ENCODE measurements around the gene DTL.
"Not testable (repeated sequence)": the region's sequence is repeated elsewhere in the genome, so short reads cannot be mapped to it uniquely, and the experiment has no call there.

DTL gene

GRCh38 chr1:212035123-212035834 lies at the start of gene DTL, which contains the start of gene INTS7:
Gene DTL, plus strand, starts transcription at chr1:212035748. Its CDS starts 143 bp downstream, at chr1:212035891.
Gene INTS7, minus strand, starts transcription at chr1:212035557. Its CDS starts 120 bp downstream, at chr1:212035437.
- DNase-seq (ENCODE audit: low spot score), result peak; percentile 83

DNA sequence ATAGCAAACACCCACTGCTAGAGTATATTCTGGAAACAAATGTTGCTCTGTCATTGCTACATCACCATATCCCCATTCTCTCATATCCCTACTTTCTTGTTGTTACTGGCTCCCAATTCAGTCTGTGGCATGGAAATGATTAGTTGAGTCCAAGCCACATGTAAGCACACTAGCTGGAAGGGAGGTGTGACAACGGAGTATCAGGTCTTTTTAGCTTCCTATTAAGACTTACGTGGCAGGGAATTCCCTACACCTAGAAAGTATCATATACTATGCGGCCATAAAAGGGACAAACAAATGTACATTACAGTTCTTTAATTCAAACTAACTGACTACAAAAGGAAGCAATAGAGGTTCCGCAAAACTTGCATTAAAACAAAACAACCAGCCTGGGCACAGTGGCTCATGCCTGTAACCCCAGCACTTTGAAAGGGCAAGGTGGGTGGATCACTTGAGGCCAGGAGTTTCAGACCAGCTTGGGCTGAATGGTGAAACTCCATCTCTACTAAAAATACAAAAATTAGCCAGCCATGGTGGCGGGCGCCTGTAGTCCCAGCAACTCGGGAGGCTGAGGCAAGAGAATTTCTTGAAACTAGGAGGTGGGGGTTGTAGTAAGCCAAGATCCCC lies 48.8 kb upstream of the DTL start:
- DNase-seq (ENCODE audit: low spot score), result no peak

- no peak for DNase-seq (ENCODE audit: low spot score)
Observed at GRCh38 chr1:211991695-211992094, 43.9 kb upstream of the DTL start.

- DNase-seq (ENCODE audit: low spot score), result not testable (repeated sequence)
Observed at GRCh38 chr1:211997426-211997825, 38.1 kb upstream of the DTL start.

- no peak for DNase-seq (ENCODE audit: low spot score)
Observed at GRCh38 chr1:212002536-212002935, 33.0 kb upstream of the DTL start.

DNA sequence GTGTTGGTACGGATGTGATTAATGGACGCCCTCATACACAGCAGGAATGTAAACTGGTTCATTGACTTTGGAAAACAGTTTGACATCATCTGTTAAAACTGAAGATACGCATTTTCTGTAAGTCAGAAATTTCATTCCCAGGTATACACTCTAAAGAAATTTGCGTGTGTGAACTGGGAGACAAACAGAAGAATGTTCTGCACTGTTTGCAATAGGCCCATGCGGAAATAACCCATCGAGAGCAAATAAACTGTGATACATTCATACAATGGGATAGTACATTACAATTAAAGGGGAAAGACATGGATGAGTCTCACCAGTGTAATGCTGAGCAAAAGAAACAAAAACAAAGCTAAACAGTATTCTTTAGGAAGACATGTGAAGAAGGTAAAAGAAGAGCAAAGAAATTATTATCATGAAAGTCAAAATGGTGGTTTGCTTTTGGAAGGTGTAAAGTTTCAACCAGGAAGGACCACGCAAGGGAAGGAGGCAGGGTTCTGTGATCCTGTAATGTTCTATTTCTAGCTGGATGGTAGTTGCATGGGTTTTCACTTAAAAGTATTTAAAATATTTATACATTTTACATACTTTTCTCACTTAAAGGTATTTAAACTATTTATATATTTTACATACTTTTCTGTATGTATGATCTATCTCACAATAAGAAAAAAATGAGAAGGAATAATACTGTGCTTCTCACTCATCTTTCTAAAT lies 30.5 kb upstream of the DTL start:
- no peak for DNase-seq (ENCODE audit: low spot score)

DNA sequence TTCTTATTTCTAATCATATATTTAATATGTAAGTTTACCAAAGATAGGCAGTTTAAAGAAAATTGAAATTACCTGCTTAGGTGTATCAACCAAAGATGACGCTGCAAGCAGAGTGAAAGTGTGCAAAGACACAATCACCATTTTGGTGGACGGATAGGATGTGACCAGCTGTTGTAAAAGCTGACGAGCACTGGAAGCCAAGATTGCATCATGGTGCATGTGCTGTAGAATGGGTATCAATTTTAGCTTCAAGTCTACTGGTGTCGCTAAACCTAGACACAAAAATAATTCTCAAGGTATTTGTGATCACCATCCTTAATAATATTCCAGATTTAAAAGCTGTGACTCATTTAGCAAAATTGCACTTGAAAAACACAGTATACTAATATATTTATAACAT lies 28.4 kb upstream of the DTL start:
- DNase-seq (ENCODE audit: low spot score), result no peak

GRCh38 chr1:212007886-212008285 lies 27.7 kb upstream of the DTL start:
- DNase-seq (ENCODE audit: low spot score), result no peak

GRCh38 chr1:212009561-212009960 lies 26.0 kb upstream of the DTL start:
- no peak for DNase-seq (ENCODE audit: low spot score)

- DNase-seq (ENCODE audit: low spot score), result no peak
Observed at GRCh38 chr1:212010004-212010403, 25.5 kb upstream of the DTL start.

DNA sequence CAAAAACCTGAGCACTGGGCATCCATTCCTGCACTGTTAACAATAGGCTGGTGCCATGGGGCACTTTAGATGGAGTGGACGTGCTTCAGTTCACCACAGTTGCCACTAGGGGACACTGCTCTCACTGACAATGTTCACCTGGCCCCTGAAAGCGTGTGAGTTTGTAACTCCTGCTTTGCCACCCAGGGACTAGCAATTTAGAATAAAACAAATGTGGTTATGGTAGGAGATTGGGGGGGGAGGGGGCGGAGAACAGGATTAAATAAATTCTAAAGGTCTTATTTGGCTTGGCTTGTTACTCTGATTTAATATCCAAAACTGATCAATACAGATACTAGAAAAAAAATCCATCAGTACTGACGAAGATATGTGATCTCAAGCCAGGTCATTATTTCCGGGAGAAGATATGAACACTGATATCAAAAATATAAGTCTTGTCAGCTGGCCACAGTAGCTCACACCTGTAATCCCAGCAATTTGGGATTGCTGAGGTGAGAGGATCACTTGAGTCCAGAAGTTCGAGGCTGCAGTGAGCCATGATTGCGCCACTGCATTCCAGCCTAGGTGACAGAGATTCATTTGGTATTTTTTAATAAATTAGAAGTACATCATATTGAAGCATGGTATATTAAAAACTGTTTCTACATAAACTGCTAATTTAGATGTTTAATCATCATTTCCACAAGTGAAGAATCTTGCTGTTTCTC lies 23.4 kb upstream of the DTL start:
- peak; percentile 44 for DNase-seq (ENCODE audit: low spot score)

GRCh38 chr1:212013672-212014071 lies 21.9 kb upstream of the DTL start:
- no peak for DNase-seq (ENCODE audit: low spot score)

DNA sequence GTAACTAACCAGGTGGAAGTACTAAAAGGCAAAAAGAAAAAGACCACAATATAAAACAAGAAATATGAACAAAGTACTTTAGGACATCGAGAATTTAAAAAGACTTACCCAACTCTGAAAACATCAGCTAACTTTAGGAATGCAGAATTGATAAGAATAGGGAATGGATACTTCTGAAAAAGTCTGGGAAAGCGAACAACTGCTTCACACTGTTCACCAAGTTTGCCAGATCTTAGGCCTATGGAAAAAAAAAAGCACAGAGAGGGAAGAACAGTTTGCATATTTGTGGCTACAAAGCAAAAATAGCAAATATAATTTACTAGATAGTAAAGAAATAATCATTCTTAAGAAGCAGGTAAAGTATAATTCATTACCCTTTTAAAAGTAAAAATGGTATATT lies 14.6 kb upstream of the DTL start:
- DNase-seq (ENCODE audit: low spot score), result no peak

DNA sequence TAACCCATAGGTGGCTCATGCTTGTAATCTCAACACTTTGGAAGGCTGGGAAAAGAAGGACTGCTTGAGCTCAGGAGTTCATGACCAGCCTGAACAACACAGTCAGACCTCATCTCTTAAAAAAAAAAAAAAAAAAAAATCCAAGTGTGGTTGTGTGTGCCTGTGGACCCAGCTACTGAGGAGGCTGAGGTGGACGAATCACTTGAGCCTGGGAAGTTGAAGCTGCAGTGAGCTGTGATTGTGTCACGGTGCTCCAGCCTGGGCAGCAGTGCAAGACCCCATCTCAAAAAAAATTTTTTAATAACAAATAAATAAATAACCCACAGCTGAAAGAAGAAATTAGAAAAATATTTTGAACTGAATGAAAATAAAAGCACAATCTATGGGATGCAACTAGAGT lies 14.0 kb upstream of the DTL start:
- DNase-seq (ENCODE audit: low spot score), result no peak

GRCh38 chr1:212022908-212023307 lies 12.6 kb upstream of the DTL start:
- DNase-seq (ENCODE audit: low spot score), result not testable (repeated sequence)

DNA sequence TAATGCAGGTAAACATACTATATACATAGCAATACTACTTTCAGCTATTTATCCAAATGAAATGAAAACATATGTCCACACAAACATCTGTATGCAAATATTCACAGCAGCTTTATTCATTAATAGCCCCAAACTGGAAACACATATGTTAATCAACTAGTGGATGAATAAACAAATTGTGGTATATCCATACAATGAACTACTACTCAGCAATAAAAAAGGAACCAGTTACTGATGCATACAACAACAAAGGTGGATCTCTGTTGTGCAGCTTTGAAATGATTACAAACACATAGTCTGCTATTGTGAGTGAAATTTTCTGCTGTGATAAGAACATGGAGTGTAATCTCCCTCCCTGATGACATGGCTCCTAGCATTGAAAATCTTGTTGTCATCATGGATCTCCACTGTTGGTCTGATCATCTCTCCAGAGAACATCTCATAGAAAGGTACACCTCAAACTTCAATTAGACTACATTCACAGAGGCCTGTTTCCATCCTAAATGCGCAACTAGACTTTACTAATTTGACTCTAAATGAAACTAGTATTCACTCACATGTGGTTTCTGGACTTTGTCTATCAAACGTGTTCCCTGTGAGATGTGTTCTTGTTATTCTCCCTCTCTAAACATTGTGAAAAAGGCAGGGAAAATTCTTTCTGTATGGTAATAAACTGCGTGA lies 10.9 kb upstream of the DTL start:
- DNase-seq (ENCODE audit: low spot score), result no peak

DNA sequence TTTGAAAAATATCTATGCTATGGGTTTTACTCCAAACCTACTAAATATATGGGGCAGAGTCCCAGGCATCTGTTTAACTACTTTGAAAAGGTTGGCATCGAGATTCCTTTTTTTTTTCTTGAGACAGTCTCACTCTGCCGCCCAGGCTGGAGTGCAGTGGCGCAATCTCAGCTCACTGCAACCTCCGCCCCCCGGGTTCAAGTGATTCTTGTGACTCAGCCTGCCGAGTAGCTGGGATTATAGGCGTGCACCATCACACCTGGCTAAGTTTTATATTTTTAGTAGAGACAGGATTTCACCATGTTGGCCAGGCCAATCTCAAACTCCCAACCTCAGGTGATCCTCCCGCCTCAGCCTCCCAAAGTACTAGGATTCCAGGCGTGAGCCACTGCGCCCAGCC lies 7.8 kb upstream of the DTL start:
- not testable (repeated sequence) for DNase-seq (ENCODE audit: low spot score)

DNA sequence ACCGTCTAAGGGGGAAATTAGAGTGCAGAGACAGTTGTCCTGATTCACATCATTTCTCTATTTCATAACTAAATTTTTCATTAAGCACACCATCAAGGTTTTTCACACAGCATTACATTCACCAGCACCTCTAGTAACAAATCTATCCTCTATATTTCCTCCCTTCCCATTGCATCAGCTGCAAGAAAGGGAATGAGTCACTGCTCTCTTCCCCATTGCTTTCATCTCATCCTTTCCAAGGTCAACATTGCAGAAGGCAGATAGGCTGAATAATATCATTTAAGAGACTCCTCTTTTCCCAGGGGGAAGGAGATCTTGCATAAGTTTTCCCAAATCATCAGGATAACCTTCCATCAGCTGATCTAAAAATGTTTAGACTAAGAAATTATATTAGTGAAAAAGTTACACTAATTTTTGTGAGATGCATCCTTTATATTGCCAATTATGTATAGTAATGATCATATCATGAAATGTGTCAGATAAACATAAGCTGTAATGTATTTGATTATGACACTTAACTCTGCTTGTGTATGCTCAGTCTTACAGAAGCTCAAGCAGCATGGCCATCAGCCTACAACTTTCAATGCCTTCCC lies 4.5 kb upstream of the DTL start:
- no peak for DNase-seq (ENCODE audit: low spot score)

DNA sequence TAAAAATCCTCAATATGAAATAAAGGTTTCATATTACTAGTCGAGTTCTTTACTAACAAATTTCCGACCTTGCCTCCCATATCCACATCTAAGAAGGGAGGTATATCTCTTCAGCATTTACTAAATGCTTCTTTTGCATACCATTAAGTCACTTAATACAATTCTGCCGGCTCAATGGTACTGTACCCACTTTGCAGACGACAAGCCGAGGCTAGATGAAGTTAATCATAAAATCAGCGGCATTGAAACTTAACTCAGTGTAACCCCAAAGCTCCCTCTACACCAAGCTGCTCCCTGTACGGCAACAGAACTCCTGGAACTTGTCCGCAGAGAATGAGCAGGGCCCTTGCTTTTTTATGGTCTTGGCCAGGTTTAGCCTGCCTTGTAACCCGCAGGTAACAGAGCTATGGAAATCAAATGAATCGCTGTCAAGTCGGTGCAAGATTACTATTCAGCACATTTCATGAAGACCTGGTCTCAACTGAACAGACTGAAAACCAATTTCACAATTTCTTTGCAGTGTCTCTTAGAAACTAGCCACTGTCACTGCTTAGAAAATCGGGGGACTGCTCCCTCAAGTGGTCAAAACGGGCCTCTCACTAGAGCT lies 929 bp upstream of the DTL start:
- no peak for DNase-seq (ENCODE audit: low spot score)

DNA sequence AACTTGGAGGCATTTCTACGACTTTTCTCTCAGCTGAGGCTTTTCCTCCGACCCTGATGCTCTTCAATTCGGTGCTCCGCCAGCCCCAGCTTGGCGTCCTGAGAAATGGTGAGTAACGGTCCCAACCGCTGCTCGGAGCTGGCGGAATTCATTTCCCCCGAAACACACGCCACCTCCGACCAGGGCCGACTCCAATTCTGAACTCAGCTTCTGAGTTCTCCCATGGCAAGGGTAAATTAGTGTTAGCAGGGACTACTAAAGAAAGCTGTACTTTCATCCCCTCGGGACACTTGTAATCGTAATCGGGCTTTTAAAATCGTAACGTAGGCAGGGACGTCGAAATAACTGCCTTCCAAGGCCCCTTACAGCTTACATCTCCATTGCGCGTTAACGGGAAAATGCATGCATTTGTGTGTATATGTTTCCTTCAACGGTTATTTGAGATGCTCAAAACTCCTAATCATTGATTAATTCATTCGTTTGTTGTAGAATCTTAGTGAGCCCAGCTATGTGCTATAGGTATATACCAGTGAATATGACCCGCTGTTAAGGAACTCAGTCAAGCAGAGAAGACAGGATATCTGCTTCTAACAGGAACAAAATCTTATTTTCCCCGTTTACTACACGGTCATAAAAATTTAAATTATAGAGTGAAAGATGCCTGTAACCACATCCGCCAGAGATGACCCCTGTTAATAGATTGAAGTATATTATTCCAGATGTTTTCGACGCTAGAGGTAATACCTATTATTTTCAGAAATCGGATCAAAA lies 472 bp downstream of the DTL start:
- no peak for DNase-seq (ENCODE audit: low spot score)

Data from HuH-7.5 (cell line).